ENCODE results near the gene HTD2.
A peak's percentile ranks its signal among the peaks of the same experiment; 100 is the strongest.

- peak; percentile 75 for TF ChIP-seq CTCF (IDR thresholded peaks at IDR 0.05)
- TF ChIP-seq TCF7L2 (IDR thresholded peaks at IDR 0.05; ENCODE audit: low read depth, low read length), result no peak
- TF ChIP-seq REST (IDR thresholded peaks at IDR 0.05; ENCODE audit: insufficient read depth in 1 of 2, low read depth in 2 of 2, low read length in 1 of 2), result no peak
- no peak for TF ChIP-seq POLR2AphosphoS5 (IDR thresholded peaks at IDR 0.05; ENCODE audit: low read depth, low read length)
- TF ChIP-seq SIN3A (IDR thresholded peaks at IDR 0.05; ENCODE audit: borderline replicate concordance, insufficient read depth, low read depth, low read length), result no peak
These were observed 1.4 kb downstream of the HTD2 start for GRCh38 chr3:58307639-58308215.

Measured in Panc1 (cell line).